Measurements from ENCODE around the gene IGSF9B. TPM values are rescaled to one million over a fixed set of nuclear protein-coding genes. Genes with fewer than 3 reads are reported as not detected.

The IGSF9B gene
- total RNA-seq, 3 donors from 2014 or later = 18.7 to 22.3 (median 22.1) TPM

GRCh38 chr11:133920109-133920990 is 36.4 kb downstream of the IGSF9B start:
- H3K9me3 Mint-ChIP-seq = no peaks in the 10 kb centered on the region
- ATAC-seq = no peak
- H3K36me3 Mint-ChIP-seq (ENCODE audit: insufficient read depth) = peaks cover 20% of the 10 kb centered on the region

GRCh38 chr11:133919330-133920108 is 37.2 kb downstream of the IGSF9B start:
- DNase-seq (no peak), ATAC-seq (peak in 1 of 2 donors; percentile 31)
- H3K36me3 Mint-ChIP-seq (ENCODE audit: insufficient read depth) = peaks cover 19% of the 10 kb centered on the region
- peak overlapping the region; percentile 60 for H3K4me3 Mint-ChIP-seq
- H3K27me3 Mint-ChIP-seq (ENCODE audit: low read depth) = no peaks in the 10 kb centered on the region
- H3K4me1 Mint-ChIP-seq (ENCODE audit: low read depth) = peaks cover 2% of the 10 kb centered on the region
- H3K9me3 Mint-ChIP-seq = no peaks in the 10 kb centered on the region

More at GRCh38 chr11:133920109-133920990, 36.4 kb downstream of the IGSF9B start:
- DNase-seq = no peak
- Mint-ChIP-seq H3K27me3 (ENCODE audit: low read depth) (no peaks in the 10 kb centered on the region), H3K4me1 (ENCODE audit: low read depth) (peaks cover 2% of the 10 kb centered on the region), H3K4me3 (no peak overlapping the region)

- H3K4me3 Mint-ChIP-seq = peak overlapping the region; percentile 60
- peak; percentile 37 to 44 for ATAC-seq
Observed at GRCh38 chr11:133918608-133919260, 38.0 kb downstream of the IGSF9B start.

GRCh38 chr11:133917921-133918607 is 38.7 kb downstream of the IGSF9B start:
- ATAC-seq (peak; percentile 38 to 59), DNase-seq (no peak)
- Mint-ChIP-seq H3K4me1 (ENCODE audit: low read depth) (peaks cover 2% of the 10 kb centered on the region), H3K9me3 (no peaks in the 10 kb centered on the region), H3K27me3 (ENCODE audit: low read depth) (no peaks in the 10 kb centered on the region), H3K36me3 (ENCODE audit: insufficient read depth) (peaks cover 12% of the 10 kb centered on the region), H3K4me3 (no peak overlapping the region)

More at GRCh38 chr11:133918608-133919260, 38.0 kb downstream of the IGSF9B start:
- Mint-ChIP-seq H3K27me3 (ENCODE audit: low read depth) (no peaks in the 10 kb centered on the region), H3K9me3 (no peaks in the 10 kb centered on the region), H3K36me3 (ENCODE audit: insufficient read depth) (peaks cover 12% of the 10 kb centered on the region), H3K4me1 (ENCODE audit: low read depth) (peaks cover 2% of the 10 kb centered on the region)
- no peak for DNase-seq

- peaks cover 2% of the 10 kb centered on the region for H3K4me1 Mint-ChIP-seq (ENCODE audit: low read depth)
- DNase-seq (no peak), ATAC-seq (no peak)
- no peaks in the 10 kb centered on the region for H3K9me3 Mint-ChIP-seq
- H3K4me3 Mint-ChIP-seq = no peak overlapping the region
- H3K27me3 Mint-ChIP-seq (ENCODE audit: low read depth) = no peaks in the 10 kb centered on the region
- H3K36me3 Mint-ChIP-seq (ENCODE audit: insufficient read depth) = peaks cover 8% of the 10 kb centered on the region
Observed at GRCh38 chr11:133916784-133917440, 39.9 kb downstream of the IGSF9B start.

GRCh38 chr11:133913761-133914160 is 43.0 kb downstream of the IGSF9B start:
- H3K4me3 Mint-ChIP-seq = no peak overlapping the region
- H3K4me1 Mint-ChIP-seq (ENCODE audit: low read depth) = peaks cover 2% of the 10 kb centered on the region
- ATAC-seq (no peak), DNase-seq (no peak)
- H3K27me3 Mint-ChIP-seq (ENCODE audit: low read depth) = no peaks in the 10 kb centered on the region
- peaks cover 12% of the 10 kb centered on the region for H3K36me3 Mint-ChIP-seq (ENCODE audit: insufficient read depth)
- H3K9me3 Mint-ChIP-seq = no peaks in the 10 kb centered on the region

- Mint-ChIP-seq H3K36me3 (ENCODE audit: insufficient read depth) (peaks cover 14% of the 10 kb centered on the region), H3K4me3 (no peak overlapping the region), H3K4me1 (ENCODE audit: low read depth) (no peaks in the 10 kb centered on the region), H3K9me3 (no peaks in the 10 kb centered on the region), H3K27me3 (ENCODE audit: low read depth) (no peaks in the 10 kb centered on the region)
- ATAC-seq (peak in 1 of 2 donors; percentile 50), DNase-seq (no peak)
Observed at GRCh38 chr11:133911171-133911570, 45.6 kb downstream of the IGSF9B start.

- H3K4me1 Mint-ChIP-seq (ENCODE audit: low read depth) = no peaks in the 10 kb centered on the region
- H3K36me3 Mint-ChIP-seq (ENCODE audit: insufficient read depth) = peaks cover 16% of the 10 kb centered on the region
- no peak for DNase-seq
- ATAC-seq = no peak
- no peaks in the 10 kb centered on the region for H3K27me3 Mint-ChIP-seq (ENCODE audit: low read depth)
- no peaks in the 10 kb centered on the region for H3K9me3 Mint-ChIP-seq
- no peak overlapping the region for H3K4me3 Mint-ChIP-seq
Observed at GRCh38 chr11:133910101-133910500, 46.7 kb downstream of the IGSF9B start.

- Mint-ChIP-seq H3K27me3 (ENCODE audit: low read depth) (no peaks in the 10 kb centered on the region), H3K9me3 (no peaks in the 10 kb centered on the region), H3K4me1 (ENCODE audit: low read depth) (no peaks in the 10 kb centered on the region), H3K4me3 (no peak overlapping the region), H3K36me3 (ENCODE audit: insufficient read depth) (peaks cover 16% of the 10 kb centered on the region)
- ATAC-seq (no peak), DNase-seq (no peak)
Observed at GRCh38 chr11:133908827-133909226, 47.9 kb downstream of the IGSF9B start.

- Mint-ChIP-seq H3K4me1 (ENCODE audit: low read depth) (no peaks in the 10 kb centered on the region), H3K9me3 (no peaks in the 10 kb centered on the region), H3K4me3 (no peak overlapping the region), H3K36me3 (ENCODE audit: insufficient read depth) (peaks cover 16% of the 10 kb centered on the region), H3K27me3 (ENCODE audit: low read depth) (no peaks in the 10 kb centered on the region)
- no peak for ATAC-seq
- DNase-seq = no peak
Observed at GRCh38 chr11:133907841-133908241, 48.9 kb downstream of the IGSF9B start.

- no peaks in the 10 kb centered on the region for H3K9me3 Mint-ChIP-seq
- H3K27me3 Mint-ChIP-seq (ENCODE audit: low read depth) = no peaks in the 10 kb centered on the region
- no peaks in the 10 kb centered on the region for H3K4me1 Mint-ChIP-seq (ENCODE audit: low read depth)
- no peak overlapping the region for H3K4me3 Mint-ChIP-seq
- ATAC-seq = no peak
- no peak for DNase-seq
- peaks cover 14% of the 10 kb centered on the region for H3K36me3 Mint-ChIP-seq (ENCODE audit: insufficient read depth)
Observed at GRCh38 chr11:133907216-133907615, 49.6 kb downstream of the IGSF9B start.

- DNase-seq (no peak), ATAC-seq (no peak)
- no peaks in the 10 kb centered on the region for H3K27me3 Mint-ChIP-seq (ENCODE audit: low read depth)
- H3K4me3 Mint-ChIP-seq = no peak overlapping the region
- no peaks in the 10 kb centered on the region for H3K4me1 Mint-ChIP-seq (ENCODE audit: low read depth)
- H3K36me3 Mint-ChIP-seq (ENCODE audit: insufficient read depth) = peaks cover 14% of the 10 kb centered on the region
- H3K9me3 Mint-ChIP-seq = no peaks in the 10 kb centered on the region
Observed at GRCh38 chr11:133906746-133907145, 50.0 kb downstream of the IGSF9B start.

GRCh38 chr11:133906241-133906640 is 50.5 kb downstream of the IGSF9B start:
- no peaks in the 10 kb centered on the region for H3K27me3 Mint-ChIP-seq (ENCODE audit: low read depth)
- H3K9me3 Mint-ChIP-seq = no peaks in the 10 kb centered on the region
- no peak for ATAC-seq
- H3K36me3 Mint-ChIP-seq (ENCODE audit: insufficient read depth) = peaks cover 14% of the 10 kb centered on the region
- H3K4me3 Mint-ChIP-seq = no peak overlapping the region
- no peak for DNase-seq
- H3K4me1 Mint-ChIP-seq (ENCODE audit: low read depth) = no peaks in the 10 kb centered on the region
